ENCODE data around the gene EPAS1. TPM values are rescaled to one million over a fixed set of nuclear protein-coding genes. Genes with fewer than 3 reads are reported as not detected.

EPAS1 gene
- total RNA-seq, 1 experiment from 2014 or later: 8.5 TPM

DNA sequence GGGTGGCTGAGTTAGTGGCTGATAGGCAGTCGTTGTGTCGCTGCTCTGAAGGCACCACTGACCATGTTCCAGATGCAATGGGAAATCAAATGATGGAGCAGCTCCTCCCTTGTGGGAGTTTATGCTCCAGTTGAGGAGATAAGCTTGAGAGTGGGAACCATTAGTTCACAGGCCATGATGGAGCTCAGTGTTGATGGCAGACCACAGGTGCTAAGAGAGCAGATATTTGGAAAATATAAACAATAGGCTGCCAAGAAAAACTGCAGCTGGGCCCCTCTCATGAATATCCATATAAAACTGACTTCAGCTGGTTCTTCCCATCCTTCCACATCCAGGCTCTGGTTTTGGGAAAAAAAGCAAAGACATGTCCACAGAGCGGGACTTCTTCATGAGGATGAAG is 63.1 kb downstream of the EPAS1 start:
- ATAC-seq (no peak), DNase-seq (ENCODE audit: low spot score) (no peak)
- ChIA-PET POLR2A (no interaction called here), CTCF (interaction anchor here (1.2 kb wide), 1 partner anchor 32 kb away, joined by 3 read pairs; no protein-coding TSS in a partner anchor)
- no peak overlapping the region for H3K27ac Mint-ChIP-seq
- H3K27me3 Mint-ChIP-seq (ENCODE audit: low read depth): no peaks in the 10 kb centered on the region
- no peaks in the 10 kb centered on the region for H3K4me1 Mint-ChIP-seq
- peaks cover 7% of the 10 kb centered on the region for H3K9me3 Mint-ChIP-seq
- H3K36me3 Mint-ChIP-seq: peaks cover 3% of the 10 kb centered on the region; the same call in 1 of the 2 replicates
- no peak overlapping the region for H3K4me3 Mint-ChIP-seq
- TF ChIP-seq RORB (CRISPR knock-in tag; IDR thresholded peaks at IDR 0.05): no peak
- TF ChIP-seq ARID4B (CRISPR knock-in tag; IDR thresholded peaks at IDR 0.05; ENCODE audit: borderline replicate concordance): no peak
- TF ChIP-seq IRF1 (CRISPR knock-in tag; IDR thresholded peaks at IDR 0.05): no peak
- TF ChIP-seq, protein P1, sequence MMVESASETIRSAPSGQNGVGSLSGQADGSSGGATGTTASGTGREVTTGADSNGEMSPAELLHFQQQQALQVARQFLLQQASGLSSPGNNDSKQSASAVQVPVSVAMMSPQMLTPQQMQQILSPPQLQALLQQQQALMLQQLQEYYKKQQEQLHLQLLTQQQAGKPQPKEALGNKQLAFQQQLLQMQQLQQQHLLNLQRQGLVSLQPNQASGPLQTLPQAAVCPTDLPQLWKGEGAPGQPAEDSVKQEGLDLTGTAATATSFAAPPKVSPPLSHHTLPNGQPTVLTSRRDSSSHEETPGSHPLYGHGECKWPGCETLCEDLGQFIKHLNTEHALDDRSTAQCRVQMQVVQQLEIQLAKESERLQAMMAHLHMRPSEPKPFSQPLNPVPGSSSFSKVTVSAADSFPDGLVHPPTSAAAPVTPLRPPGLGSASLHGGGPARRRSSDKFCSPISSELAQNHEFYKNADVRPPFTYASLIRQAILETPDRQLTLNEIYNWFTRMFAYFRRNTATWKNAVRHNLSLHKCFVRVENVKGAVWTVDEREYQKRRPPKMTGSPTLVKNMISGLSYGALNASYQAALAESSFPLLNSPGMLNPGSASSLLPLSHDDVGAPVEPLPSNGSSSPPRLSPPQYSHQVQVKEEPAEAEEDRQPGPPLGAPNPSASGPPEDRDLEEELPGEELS (CRISPR knock-in tag; IDR thresholded peaks at IDR 0.05): no peak
- TF ChIP-seq, protein P2, sequence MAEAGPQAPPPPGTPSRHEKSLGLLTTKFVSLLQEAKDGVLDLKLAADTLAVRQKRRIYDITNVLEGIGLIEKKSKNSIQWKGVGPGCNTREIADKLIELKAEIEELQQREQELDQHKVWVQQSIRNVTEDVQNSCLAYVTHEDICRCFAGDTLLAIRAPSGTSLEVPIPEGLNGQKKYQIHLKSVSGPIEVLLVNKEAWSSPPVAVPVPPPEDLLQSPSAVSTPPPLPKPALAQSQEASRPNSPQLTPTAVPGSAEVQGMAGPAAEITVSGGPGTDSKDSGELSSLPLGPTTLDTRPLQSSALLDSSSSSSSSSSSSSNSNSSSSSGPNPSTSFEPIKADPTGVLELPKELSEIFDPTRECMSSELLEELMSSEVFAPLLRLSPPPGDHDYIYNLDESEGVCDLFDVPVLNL (CRISPR knock-in tag; IDR thresholded peaks at IDR 0.05; ENCODE audit: borderline replicate concordance, low read depth): no peak
- no peak for TF ChIP-seq ZNF263 (CRISPR knock-in tag; IDR thresholded peaks at IDR 0.05; ENCODE audit: low read depth)
- TF ChIP-seq TEAD4 (CRISPR knock-in tag; IDR thresholded peaks at IDR 0.05): no peak
- TF ChIP-seq TEAD1 (CRISPR knock-in tag; IDR thresholded peaks at IDR 0.05): no peak
- TF ChIP-seq SMAD3 (CRISPR knock-in tag; IDR thresholded peaks at IDR 0.05; ENCODE audit: borderline replicate concordance): no peak
- TF ChIP-seq, protein P3, sequence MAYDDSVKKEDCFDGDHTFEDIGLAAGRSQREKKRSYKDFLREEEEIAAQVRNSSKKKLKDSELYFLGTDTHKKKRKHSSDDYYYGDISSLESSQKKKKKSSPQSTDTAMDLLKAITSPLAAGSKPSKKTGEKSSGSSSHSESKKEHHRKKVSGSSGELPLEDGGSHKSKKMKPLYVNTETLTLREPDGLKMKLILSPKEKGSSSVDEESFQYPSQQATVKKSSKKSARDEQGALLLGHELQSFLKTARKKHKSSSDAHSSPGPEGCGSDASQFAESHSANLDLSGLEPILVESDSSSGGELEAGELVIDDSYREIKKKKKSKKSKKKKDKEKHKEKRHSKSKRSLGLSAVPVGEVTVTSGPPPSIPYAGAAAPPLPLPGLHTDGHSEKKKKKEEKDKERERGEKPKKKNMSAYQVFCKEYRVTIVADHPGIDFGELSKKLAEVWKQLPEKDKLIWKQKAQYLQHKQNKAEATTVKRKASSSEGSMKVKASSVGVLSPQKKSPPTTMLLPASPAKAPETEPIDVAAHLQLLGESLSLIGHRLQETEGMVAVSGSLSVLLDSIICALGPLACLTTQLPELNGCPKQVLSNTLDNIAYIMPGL (CRISPR knock-in tag; IDR thresholded peaks at IDR 0.05): no peak
- TF ChIP-seq PRRX2 (CRISPR knock-in tag; IDR thresholded peaks at IDR 0.05): no peak
- TF ChIP-seq NR1H2 (CRISPR knock-in tag; IDR thresholded peaks at IDR 0.05): no peak
- TF ChIP-seq, protein P4, sequence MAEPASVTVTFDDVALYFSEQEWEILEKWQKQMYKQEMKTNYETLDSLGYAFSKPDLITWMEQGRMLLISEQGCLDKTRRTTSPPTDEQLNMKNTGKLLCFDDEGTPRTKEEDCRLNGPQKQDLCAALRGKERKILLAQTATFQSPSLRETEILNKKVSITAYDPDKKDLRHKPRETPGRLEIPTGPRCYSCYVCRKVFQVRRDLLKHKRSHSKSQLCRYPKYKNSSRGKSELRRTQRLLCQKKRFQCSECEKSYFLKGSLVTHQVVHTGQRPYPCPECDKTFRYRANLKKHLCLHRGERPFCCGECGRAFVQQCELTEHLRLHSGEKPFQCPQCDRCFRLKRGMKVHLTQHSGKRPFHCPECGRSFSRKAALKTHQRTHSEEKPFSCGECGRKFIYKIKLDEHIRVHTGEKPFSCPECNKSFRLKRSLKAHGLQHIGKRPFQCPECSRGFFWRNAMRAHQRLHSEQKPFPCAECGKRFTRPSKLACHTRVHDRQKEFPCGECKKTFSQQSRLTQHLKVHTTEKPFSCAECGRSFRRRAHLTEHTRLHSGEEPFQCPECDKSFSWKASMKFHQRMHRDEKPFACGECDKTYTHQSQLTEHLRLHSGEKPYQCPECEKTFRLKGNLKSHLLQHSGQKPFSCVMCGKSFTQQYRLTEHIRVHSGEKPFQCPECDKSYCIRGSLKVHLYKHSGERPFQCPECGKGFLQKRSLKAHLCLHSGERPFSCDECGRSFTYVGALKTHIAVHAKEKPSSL (CRISPR knock-in tag; conservative IDR thresholded peaks at IDR 0.05): no peak
- no peak for TF ChIP-seq OVOL2 (CRISPR knock-in tag; IDR thresholded peaks at IDR 0.05; ENCODE audit: borderline replicate concordance)
- no peak for TF ChIP-seq MYBL2 (CRISPR knock-in tag; IDR thresholded peaks at IDR 0.05)
- TF ChIP-seq, protein P5, sequence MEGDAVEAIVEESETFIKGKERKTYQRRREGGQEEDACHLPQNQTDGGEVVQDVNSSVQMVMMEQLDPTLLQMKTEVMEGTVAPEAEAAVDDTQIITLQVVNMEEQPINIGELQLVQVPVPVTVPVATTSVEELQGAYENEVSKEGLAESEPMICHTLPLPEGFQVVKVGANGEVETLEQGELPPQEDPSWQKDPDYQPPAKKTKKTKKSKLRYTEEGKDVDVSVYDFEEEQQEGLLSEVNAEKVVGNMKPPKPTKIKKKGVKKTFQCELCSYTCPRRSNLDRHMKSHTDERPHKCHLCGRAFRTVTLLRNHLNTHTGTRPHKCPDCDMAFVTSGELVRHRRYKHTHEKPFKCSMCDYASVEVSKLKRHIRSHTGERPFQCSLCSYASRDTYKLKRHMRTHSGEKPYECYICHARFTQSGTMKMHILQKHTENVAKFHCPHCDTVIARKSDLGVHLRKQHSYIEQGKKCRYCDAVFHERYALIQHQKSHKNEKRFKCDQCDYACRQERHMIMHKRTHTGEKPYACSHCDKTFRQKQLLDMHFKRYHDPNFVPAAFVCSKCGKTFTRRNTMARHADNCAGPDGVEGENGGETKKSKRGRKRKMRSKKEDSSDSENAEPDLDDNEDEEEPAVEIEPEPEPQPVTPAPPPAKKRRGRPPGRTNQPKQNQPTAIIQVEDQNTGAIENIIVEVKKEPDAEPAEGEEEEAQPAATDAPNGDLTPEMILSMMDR (IDR thresholded peaks at IDR 0.05): no peak

All from WTC11 (cell line).